Measurements from ENCODE around the gene MAML2.

DNA sequence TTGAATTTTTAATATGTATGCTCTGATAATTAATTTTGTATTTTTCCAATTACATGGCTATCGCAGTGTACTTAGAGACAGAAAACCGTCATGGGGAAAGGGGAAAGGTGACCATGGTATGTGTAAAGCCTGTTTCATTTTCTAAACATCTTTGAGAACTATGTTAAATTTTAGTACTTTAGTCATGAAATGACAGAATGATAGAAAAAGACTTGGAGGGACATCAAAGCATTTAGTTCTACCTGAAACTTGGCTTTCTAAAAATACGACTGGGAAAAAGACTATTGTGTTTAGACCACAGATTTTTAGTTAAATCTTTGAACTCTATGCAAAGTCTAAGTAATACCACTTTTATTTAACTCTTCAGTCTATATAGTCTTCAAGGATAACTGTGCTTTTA, 54.1 kb downstream of the MAML2 start:
- TF ChIP-seq, protein P1, sequence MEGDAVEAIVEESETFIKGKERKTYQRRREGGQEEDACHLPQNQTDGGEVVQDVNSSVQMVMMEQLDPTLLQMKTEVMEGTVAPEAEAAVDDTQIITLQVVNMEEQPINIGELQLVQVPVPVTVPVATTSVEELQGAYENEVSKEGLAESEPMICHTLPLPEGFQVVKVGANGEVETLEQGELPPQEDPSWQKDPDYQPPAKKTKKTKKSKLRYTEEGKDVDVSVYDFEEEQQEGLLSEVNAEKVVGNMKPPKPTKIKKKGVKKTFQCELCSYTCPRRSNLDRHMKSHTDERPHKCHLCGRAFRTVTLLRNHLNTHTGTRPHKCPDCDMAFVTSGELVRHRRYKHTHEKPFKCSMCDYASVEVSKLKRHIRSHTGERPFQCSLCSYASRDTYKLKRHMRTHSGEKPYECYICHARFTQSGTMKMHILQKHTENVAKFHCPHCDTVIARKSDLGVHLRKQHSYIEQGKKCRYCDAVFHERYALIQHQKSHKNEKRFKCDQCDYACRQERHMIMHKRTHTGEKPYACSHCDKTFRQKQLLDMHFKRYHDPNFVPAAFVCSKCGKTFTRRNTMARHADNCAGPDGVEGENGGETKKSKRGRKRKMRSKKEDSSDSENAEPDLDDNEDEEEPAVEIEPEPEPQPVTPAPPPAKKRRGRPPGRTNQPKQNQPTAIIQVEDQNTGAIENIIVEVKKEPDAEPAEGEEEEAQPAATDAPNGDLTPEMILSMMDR (IDR thresholded peaks at IDR 0.05): no peak
- no peak for TF ChIP-seq POLR2AphosphoS5 (IDR thresholded peaks at IDR 0.05; ENCODE audit: low read depth, low read length)
- no peak for TF ChIP-seq SIN3A (IDR thresholded peaks at IDR 0.05; ENCODE audit: borderline replicate concordance, insufficient read depth, low read depth, low read length)
- TF ChIP-seq TCF7L2 (IDR thresholded peaks at IDR 0.05; ENCODE audit: low read depth, low read length): no peak

Data from Panc1 (cell line).